Stimulated activated CD8-positive, alpha-beta memory T cell treated with anti-CD3 and anti-CD28 coated beads, Interleukin-15, amount 100 ng/mL, for 4 hours (primary cell): Measurements from ENCODE around the gene BCORL1.

Experiments
- DNase-seq, 2 donors: peaks; one replicate each; pipeline ENCODE4 v3.0.0-alpha.2; 2020; ENCODE audit warnings: low read depth in 2 of 2

BCORL1 gene

DNA sequence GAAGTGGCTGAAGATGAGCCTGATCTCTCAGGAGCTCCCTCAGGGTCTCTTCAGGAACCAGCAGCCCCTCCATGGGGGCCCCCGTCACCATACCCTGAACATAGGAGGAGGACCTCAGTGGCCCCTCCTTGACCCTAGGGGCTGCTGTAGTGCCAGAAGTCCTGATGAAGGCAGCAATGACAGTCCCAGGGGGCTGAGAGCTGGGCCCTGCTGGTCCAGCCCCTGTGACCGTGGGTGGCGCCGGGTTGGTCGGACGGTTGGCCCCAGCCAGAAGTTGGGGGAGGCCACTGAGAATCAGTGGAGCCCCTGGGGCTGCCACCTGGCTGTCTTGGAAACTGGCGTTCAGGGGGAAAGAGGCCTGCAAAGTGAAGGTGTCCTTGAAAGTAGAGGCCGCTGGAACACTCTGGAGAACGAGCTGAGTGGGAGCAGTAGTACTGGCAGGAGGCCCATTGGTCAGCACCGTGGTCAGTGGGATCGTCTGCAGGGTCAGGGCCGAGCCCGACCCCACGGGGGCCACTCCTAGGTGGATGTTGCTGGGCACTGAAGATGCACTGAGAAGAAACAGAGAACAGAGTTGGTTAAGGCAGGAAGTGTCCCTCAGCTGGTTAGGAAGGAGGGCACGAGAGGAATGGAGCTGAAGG, 84.7 kb downstream of the BCORL1 start:
- DNase-seq, result no peak

DNA sequence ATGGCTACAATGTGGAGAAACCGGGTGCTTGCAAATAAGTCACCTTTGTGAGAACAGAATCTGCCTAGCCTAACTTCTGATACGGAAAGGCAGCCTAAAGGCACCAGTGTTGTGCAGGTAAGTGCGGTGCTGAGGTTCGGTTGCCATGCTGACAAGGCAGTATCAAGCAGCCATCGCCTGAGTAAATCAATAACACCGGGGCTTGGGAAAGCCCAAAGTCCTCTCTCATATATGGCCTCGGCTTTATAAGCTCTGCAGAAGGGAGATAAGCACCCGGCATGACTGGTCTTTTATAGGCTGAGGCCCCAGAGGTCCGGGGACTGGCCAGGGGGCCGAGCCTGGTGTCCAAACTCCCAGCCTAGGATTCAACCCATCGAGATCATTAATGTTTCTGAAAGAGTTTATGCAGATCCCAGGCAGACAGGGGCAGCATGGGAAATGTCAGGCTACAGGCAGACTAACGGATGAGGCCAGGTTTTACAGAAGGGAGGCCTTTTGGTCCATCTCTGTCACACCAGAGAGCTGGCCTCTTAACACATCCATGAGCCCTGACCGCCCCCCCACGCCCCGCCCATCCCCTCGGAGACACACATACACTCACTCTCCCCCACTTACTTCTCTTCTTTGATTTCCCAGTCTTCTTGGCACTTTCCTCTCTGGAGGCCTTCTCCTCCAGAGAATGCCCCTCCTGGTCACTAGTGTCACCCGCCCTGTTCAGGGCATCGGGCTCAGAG, 89.3 kb downstream of the BCORL1 start:
- no peak for DNase-seq

GRCh38 chrX:130072345-130072740, 89.9 kb downstream of the BCORL1 start:
- DNase-seq, result no peak

GRCh38 chrX:130075777-130076176, 93.3 kb downstream of the BCORL1 start:
- DNase-seq, result no peak

DNA sequence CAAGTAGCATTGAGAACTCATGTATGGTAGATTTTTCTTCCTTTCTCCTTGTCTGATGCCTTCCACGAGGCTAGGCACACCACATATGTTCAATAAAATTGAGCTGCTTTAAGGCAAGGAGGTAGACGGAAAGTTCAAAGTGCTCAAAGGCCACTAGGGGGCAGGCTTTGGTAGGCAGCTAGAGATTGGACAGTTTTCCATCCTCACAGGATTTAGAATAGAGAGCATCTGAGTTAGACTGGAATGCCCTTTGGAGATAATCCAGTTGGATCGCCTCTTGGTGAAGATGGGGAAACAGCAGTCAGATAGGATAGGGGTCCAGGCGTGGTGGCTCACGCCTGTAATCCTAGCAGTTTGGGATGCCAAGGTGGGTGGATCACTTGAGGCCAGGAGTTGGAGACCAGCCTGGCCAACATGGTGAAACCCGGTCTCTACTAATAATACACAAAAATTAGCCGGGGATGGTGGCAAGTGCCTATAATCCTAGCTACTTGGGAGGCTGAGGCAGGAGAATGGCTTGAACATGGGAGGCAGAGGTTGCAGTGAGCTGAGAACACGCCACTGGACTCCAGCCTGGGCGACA, 97.5 kb downstream of the BCORL1 start:
- no peak for DNase-seq

- DNase-seq, result no peak
Measured at GRCh38 chrX:130080791-130081367, 98.4 kb downstream of the BCORL1 start.

- no peak for DNase-seq
Measured at GRCh38 chrX:130081421-130082045, 99.1 kb downstream of the BCORL1 start.

GRCh38 chrX:130082244-130083106, 100.0 kb downstream of the BCORL1 start:
- peak; percentile 51 to 64 for DNase-seq

- DNase-seq, result no peak
Measured at GRCh38 chrX:130083107-130083490, 100.7 kb downstream of the BCORL1 start.

DNA sequence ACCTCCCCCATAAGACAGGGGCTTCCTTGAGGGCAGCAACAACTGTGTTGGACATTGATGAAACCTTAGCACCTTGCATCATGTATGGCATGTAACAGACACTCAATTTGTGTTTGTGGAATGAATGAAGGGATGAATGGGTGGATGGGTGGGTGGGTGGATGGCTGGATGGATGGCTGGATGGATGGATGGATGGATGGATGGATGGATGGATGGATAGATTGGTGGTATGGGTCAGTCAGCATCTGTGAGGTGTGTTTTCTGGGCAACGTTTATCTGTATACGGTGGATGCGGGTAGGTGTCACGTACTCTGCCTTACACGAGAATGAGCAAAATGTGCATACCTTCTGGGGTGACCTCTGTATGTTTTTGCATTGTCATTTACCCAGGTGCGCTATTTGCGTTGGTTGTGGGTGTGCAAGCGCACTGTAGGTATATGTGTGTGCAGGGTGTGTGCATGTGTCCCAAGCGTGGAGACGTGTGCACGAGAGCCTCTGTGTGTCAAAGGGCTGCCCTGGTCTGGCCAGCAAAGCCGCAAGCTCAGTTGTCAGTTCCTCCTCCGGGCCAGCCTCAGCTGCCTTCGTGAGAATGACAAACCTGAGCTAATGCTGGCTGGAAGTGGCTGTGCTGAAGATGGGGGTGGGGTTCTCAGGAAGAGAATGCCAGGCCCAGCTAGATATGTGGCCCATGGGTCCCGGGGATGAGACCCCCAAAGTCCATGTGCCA, 101.4 kb downstream of the BCORL1 start:
- no peak for DNase-seq

DNA sequence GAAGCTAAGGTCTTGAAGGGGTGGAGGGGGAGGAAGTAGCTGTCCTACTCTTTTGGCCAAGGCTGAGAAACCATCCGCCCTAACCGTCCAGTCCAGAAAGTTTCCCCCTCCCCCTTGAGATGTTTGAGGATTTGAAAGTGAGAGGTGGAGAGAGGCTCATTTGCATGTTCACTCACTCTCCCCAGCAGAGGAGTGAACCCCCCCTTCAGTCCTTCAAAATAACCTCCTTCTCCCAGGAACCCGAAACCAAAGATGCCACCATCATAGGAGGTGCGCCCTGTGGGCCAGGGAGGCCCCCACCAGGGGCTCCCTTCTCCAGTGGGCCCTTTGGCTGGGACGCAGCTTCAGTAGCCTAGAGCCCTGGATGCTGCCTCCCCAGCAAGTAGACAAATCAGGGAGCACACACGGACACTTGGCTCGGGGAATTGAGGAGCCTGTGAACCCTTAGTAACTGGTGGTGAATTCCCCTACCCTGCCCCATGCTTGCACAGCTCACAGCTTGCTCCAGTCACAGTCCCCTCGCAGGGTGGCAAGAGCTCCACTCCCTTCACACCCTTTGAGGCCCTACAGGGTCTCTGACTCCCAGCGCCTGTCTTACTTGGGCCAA, 102.3 kb downstream of the BCORL1 start:
- DNase-seq, result no peak

GRCh38 chrX:130085551-130086446, 103.4 kb downstream of the BCORL1 start:
- DNase-seq, result no peak

DNA sequence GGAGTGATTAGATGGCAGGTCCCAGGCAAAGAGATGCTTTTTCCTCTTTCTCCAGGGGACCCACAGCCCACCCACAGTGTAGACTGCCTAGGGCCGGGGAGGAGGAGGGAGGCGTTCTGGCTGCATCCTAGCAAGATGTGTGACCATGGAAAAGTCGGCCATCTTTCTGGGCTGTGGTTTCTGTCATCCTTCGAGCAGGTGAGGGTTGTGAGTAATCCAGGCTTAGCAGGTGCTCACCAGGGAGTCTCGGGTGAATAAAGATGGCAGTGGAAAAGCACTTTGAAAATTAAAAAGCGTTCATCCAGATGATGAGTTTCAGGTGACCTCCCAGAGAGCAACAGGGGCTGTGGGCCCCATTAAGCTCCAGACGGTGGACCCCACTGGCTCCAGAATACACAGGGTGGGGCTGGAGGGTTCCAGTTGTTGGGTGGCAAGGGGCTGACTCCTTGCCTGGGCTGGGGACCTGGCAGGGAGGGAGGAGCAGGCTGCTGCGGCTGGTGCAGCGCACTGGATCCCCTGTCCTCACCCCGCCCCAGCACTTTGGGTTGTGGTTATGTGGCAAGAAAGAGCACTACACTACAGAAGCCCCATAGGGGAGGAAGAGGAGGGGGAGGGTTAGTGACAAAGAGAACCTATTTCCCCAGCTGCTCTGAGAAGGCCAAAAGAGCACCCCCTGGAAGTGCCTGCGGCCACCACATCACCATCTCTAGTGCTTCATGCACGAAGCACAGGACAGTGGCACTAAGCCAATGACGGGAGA, 104.2 kb downstream of the BCORL1 start:
- DNase-seq, result peak; percentile 47 to 50

DNA sequence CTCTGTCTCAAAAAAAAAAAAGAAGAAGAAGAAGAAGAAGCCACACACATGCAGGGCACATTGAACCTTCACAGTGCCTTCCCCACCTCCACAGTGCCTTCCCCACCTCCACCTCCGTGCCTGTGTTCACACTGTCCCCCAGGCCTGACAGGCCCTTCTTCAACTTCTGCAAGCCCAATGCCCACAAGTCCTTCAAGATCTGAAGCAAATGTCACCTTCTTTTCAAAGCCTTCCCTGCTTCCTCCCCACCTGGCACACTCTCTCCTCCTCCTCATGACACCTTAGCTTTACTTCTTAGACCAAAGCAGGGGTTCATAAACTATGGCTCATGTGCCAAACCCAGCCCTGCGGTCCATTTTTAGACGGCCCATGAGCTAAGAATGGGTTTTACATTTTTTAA, 107.9 kb downstream of the BCORL1 start:
- DNase-seq, result no peak

- DNase-seq, result peak; percentile 61 to 66
Measured at GRCh38 chrX:130091980-130092522, 109.6 kb downstream of the BCORL1 start.

GRCh38 chrX:130093271-130093670, 110.8 kb downstream of the BCORL1 start:
- DNase-seq, result no peak

DNA sequence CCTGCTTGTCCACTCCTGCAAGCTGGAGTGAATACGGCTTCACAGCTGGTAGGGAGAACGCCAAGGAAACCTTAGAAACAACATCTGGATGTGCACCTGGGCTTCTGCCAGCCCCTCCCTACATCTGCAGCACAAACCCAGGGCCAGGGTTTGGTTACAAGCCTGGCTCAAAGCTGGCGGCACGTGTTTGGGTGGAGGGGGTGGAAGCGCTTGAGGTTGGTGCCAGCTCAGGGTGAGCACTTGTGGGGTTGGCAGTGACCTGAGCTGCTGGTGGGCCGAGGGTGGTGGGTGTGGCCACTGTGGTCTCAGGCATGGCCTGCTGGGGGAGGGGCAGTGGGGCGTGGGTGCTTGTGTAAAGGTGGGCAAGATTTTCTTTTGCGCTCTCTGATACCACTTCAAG, 112.3 kb downstream of the BCORL1 start:
- DNase-seq, result no peak
